ENCODE measurements around the gene UBE2E3.

GRCh38 chr2:180975585-180975984, 4.8 kb upstream of the UBE2E3 start:
- TF ChIP-seq CTCF (IDR thresholded peaks at IDR 0.05): no peak
- TF ChIP-seq POLR2AphosphoS5 (IDR thresholded peaks at IDR 0.05; ENCODE audit: low read depth, low read length): no peak
- no peak for TF ChIP-seq SIN3A (IDR thresholded peaks at IDR 0.05; ENCODE audit: borderline replicate concordance, insufficient read depth, low read depth, low read length)
- no peak for TF ChIP-seq REST (IDR thresholded peaks at IDR 0.05; ENCODE audit: insufficient read depth in 1 of 2, low read depth in 2 of 2, low read length in 1 of 2)
- TF ChIP-seq TCF7L2 (IDR thresholded peaks at IDR 0.05; ENCODE audit: low read depth, low read length): no peak

All from Panc1 (cell line).